H1 (cell line): ENCODE data around the gene PLXDC2. TPM values are rescaled to one million over a fixed set of nuclear protein-coding genes. Genes with fewer than 3 reads are reported as not detected.
A peak's percentile ranks its signal among the peaks of the same experiment; 100 is the strongest.

ENCODE experiments used
- TBP ChIP-seq: IDR thresholded peaks from 2 replicates; pipeline ENCODE4 v1.6.1; 2011; ENCODE audit warnings: low read depth, low read length, improper control_type of control experiment
- YY1 ChIP-seq: IDR thresholded peaks from 2 replicates; pipeline ENCODE4 v1.6.1; 2011; ENCODE audit warnings: low read depth, mild to moderate bottlenecking, low read length
- polyA plus RNA-seq, 7 experiments: library from polyadenylated mRNA; depleted of rRNA in 3 of 7; stranded (reverse) in 5 of 7; unstranded in 2 of 7; fragments of >200 nt in 5 of 7; fragments of 200-250 nt in 2 of 7; gene quantifications; 1 replicate in 5 of 7; 2 replicates in 1 of 7; 4 replicates in 1 of 7; pipeline versions ENCODE4 v1.2.1 to v1.2.3, GENCODE V29; 2011 to 2013; ENCODE audit warnings: missing spikeins in 2 of 7, mixed read lengths in 2 of 7
- total RNA-seq: library from RNA; stranded (reverse); fragmentation: NEBNext Ultra II Directional; extraction: Animal tissue kit (Norgen Biotek cat#: 25700); gene quantifications from 2 replicates; pipeline ENCODE4 v1.2.1, GENCODE V29; 2021
- TF ChIP-seq, protein P1 (sequence below): IDR thresholded peaks from 2 replicates; pipeline ENCODE4 v1.6.1; 2012; ENCODE audit warnings: inconsistent platforms

The PLXDC2 gene
- total and polyA plus RNA-seq, 2 of the 8 experiments (the other 6 are each of a cell fraction or from before 2014, with no cell fraction given): 23.0 to 40.5 TPM

DNA sequence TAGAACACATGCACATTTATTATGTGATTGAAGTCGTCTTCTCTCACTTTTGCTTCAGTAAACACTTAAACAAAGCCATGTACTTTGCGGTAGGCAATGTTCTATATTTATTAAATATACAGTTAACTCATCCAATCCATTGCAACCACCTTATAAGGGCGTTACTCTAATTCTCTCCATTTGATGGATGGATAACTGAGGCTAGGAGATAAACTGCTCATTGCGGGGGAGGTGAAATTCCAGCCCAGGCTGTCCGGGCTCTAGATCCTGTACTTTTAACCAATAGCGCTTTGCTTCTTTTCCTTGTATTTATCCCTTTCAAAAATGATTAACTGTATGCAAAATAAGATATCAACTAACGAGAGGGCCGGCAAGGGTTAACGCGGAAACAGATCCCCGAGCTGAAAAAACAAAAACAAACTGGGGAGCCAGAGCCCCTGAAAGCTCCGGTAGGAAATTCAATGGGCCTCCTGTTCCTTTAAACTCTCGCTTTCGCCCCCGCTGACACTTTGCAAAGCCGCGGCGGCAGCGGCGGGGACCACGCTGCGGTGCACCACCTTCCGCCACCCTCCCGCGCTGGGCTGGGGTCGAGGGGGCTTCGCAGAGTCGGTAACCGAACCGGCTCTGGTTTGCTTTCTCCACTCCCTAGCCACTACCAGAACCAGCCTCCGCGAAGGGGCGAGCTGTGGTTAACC is 1.0 kb upstream of the PLXDC2 start (continued):
- TF ChIP-seq TBP: no peak
- TF ChIP-seq, protein P1, sequence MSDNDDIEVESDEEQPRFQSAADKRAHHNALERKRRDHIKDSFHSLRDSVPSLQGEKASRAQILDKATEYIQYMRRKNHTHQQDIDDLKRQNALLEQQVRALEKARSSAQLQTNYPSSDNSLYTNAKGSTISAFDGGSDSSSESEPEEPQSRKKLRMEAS: 0 out of 2 replicates have a peak, but pooled peaks have one; percentile 6
- peak; percentile 16; the same call in 1 of the 2 replicates for TF ChIP-seq YY1
